ENCODE data around the gene MCM6. TPM values are rescaled to one million over a fixed set of nuclear protein-coding genes. Genes with fewer than 3 reads are reported as not detected.

MCM6 gene
- total RNA-seq, 1 experiment from 2014 or later = 113 TPM

DNA sequence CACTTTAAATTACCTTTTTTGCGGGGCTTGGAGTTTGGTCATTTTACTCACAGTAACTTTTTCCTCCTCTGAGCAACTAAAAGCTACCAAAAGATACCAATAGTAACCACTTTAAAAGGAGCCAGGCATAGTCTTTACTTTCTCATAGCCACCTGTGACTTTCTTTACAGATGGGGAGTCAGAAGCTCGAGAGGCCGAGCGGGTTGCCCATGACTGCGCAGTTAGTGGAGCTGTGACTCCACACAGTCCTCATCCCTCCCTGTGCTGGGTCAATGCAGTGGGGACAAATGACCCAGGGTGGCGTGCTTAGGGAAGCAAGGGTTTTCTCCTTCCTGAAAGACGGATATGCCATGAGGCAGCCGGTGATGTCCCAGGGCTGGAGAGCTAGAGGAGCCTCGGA lies 51.1 kb downstream of the MCM6 start:
- Histone ChIP-seq H3K4ac (ENCODE audit: low read depth, low read length) (no peak overlapping the region), H3K23ac (ENCODE audit: insufficient read length, low read depth, low read length) (no peak overlapping the region), H2BK12ac (ENCODE audit: insufficient read length, low read depth, low read length) (no peak overlapping the region), H3K23me2 (ENCODE audit: insufficient read length, low read depth, low read length, poor library complexity, severe bottlenecking) (no peaks in the 10 kb centered on the region), H3K27me3 (ENCODE audit: insufficient read depth, low read length) (no peaks in the 10 kb centered on the region), H3K79me1 (ENCODE audit: insufficient read depth, low read depth, low read length, poor library complexity, severe bottlenecking) (no peaks in the 10 kb centered on the region), H2AFZ (ENCODE audit: low read length) (no peak overlapping the region), H4K20me1 (ENCODE audit: control insufficient read depth, insufficient read depth, insufficient read length) (no peaks in the 10 kb centered on the region), H3K18ac (ENCODE audit: insufficient read length, low read depth, low read length) (no peak overlapping the region), H2BK120ac (ENCODE audit: low read depth, low read length, poor library complexity, severe bottlenecking) (no peak overlapping the region), H3K4me1 (ENCODE audit: insufficient read depth, low read length) (no peaks in the 10 kb centered on the region), H3K79me2 (ENCODE audit: insufficient read depth, low read length) (no peaks in the 10 kb centered on the region), H3K9ac (ENCODE audit: extremely low read depth, insufficient read length, low read length) (no peak overlapping the region), H2BK20ac (ENCODE audit: low read depth, low read length, poor library complexity, severe bottlenecking) (no peak overlapping the region), H2BK5ac (ENCODE audit: insufficient read length, low read length) (no peak overlapping the region), H4K5ac (ENCODE audit: insufficient read length, low read depth, low read length) (no peak overlapping the region), H3K9me3 (ENCODE audit: control insufficient read depth, low read depth, low read length) (no peaks in the 10 kb centered on the region), H3T11ph (ENCODE audit: low read length) (no peak overlapping the region), H3K14ac (ENCODE audit: insufficient read depth, low read length) (no peak overlapping the region), H2AK5ac (ENCODE audit: insufficient read length, low read length) (no peak overlapping the region), H3K27ac (ENCODE audit: insufficient read length, low read depth, low read length) (no peak overlapping the region), H3K56ac (ENCODE audit: insufficient read length, low read depth, low read length) (no peak overlapping the region), H4K91ac (ENCODE audit: insufficient read length, low read depth, low read length) (no peak overlapping the region), H3K4me2 (ENCODE audit: insufficient read depth, insufficient read length, low read length) (no peak overlapping the region), H4K8ac (replicated peaks; ENCODE audit: insufficient read length, low read depth, low read length) (no peak overlapping the region), H2BK15ac (ENCODE audit: low read depth, low read length) (no peak overlapping the region)
- H3K27ac Mint-ChIP-seq = no peak overlapping the region
- H3K4me1 Mint-ChIP-seq = no peaks in the 10 kb centered on the region
- TF ChIP-seq, protein P1, sequence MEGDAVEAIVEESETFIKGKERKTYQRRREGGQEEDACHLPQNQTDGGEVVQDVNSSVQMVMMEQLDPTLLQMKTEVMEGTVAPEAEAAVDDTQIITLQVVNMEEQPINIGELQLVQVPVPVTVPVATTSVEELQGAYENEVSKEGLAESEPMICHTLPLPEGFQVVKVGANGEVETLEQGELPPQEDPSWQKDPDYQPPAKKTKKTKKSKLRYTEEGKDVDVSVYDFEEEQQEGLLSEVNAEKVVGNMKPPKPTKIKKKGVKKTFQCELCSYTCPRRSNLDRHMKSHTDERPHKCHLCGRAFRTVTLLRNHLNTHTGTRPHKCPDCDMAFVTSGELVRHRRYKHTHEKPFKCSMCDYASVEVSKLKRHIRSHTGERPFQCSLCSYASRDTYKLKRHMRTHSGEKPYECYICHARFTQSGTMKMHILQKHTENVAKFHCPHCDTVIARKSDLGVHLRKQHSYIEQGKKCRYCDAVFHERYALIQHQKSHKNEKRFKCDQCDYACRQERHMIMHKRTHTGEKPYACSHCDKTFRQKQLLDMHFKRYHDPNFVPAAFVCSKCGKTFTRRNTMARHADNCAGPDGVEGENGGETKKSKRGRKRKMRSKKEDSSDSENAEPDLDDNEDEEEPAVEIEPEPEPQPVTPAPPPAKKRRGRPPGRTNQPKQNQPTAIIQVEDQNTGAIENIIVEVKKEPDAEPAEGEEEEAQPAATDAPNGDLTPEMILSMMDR (conservative IDR thresholded peaks at IDR 0.05) = no peak
- peaks cover 0 to 7% (median 4%) of the 10 kb centered on the region in 3 experiments; a peak in 4 of 7 replicates for H3K36me3 Mint-ChIP-seq (ENCODE audit: insufficient read depth in 1 of 3, low read depth in 3 of 3)
- peaks cover 10% of the 10 kb centered on the region in 2 experiments; a peak in 4 of 5 replicates for H3K9me3 Mint-ChIP-seq
- no CpG with 5 or more reads among the region's 9 CpGs for WGBS (ENCODE audit: extremely low coverage, insufficient read length, low lambda C conversion rate)
- DNase-seq = no peak
- H3K27me3 Mint-ChIP-seq (ENCODE audit: low read depth) = no peaks in the 10 kb centered on the region; the same call in 1 of the 2 replicates
- H3K4me3 Mint-ChIP-seq = no peak overlapping the region

Data from H9 (cell line).